Caco-2 (cell line): ENCODE measurements around the gene DYNC2LI1. TPM values are rescaled to one million over a fixed set of nuclear protein-coding genes. Genes with fewer than 3 reads are reported as not detected.
A peak's percentile ranks its signal among the peaks of the same experiment; 100 is the strongest.

ENCODE experiments used
- BruUV-seq: library from RNA; stranded (reverse); fragments of 400-500 nt; replicated peaks from 2 replicates; lab custom pipeline; 2021; lab: Mats Ljungman, UMichigan
- CTCF ChIA-PET: fragments of 300-600 bp; sonication (Branson Sonifier 250); formaldehyde crosslinking; loops from one replicate; lab custom pipeline; 2022; ENCODE audit warnings: antibody characterized with exemption; lab: Charles Lee
- POLR2A ChIA-PET: fragments of 300-600 bp; sonication (Branson Sonifier 250); formaldehyde crosslinking; loops from one replicate; lab custom pipeline; 2022; ENCODE audit warnings: antibody characterized with exemption; lab: Charles Lee
- DNase-seq, 2 experiments: peaks; one replicate each; pipeline versions ENCODE4 v3.0.0 to v3.0.0-alpha.2; 2020 to 2022
- H3K27me3 ChIP-seq: replicated peaks from 2 replicates; pipeline ENCODE4 v1.6.0; 2011; ENCODE audit warnings: low read length; ENCODE audit not compliant: control insufficient read depth, insufficient read depth
- H3K36me3 ChIP-seq: 2 replicates; pipeline ENCODE4 v1.5.1; 2011; ENCODE audit warnings: low read length; ENCODE audit not compliant: control insufficient read depth, insufficient read depth
- H3K4me1 ChIP-seq: fragments of 250-450 bp; sonication (Bioruptor Pico); 2 replicates; pipeline ENCODE4 v1.5.1; 2020; ENCODE audit warnings: mild to moderate bottlenecking
- H3K4me3 ChIP-seq: 2 replicates; pipeline ENCODE4 v1.5.1; 2011; ENCODE audit warnings: low read depth, mild to moderate bottlenecking, control low read depth, low read length
- H3K9me3 ChIP-seq: fragments of 250-450 bp; sonication (Bioruptor Pico); 2 replicates; pipeline ENCODE4 v1.5.1; 2020; ENCODE audit warnings: mild to moderate bottlenecking, moderate library complexity
- H3K27ac Mint-ChIP-seq: one replicate; pipeline ENCODE4 v1.8.0; 2022; ENCODE audit warnings: mixed read lengths; ENCODE audit not compliant: unreplicated experiment
- H3K27me3 Mint-ChIP-seq: one replicate; pipeline ENCODE4 v1.8.0; 2022; ENCODE audit warnings: mixed read lengths; ENCODE audit not compliant: insufficient read depth, unreplicated experiment
- H3K36me3 Mint-ChIP-seq: one replicate; pipeline ENCODE4 v1.8.0; 2022; ENCODE audit warnings: mild to moderate bottlenecking, mixed read lengths; ENCODE audit not compliant: insufficient read depth, unreplicated experiment
- H3K4me1 Mint-ChIP-seq: one replicate; pipeline ENCODE4 v1.8.0; 2022; ENCODE audit warnings: low read depth, mixed read lengths; ENCODE audit not compliant: unreplicated experiment
- H3K4me3 Mint-ChIP-seq: one replicate; pipeline ENCODE4 v1.8.0; 2022; ENCODE audit warnings: mild to moderate bottlenecking, moderate library complexity, mixed read lengths; ENCODE audit not compliant: unreplicated experiment
- H3K9me3 Mint-ChIP-seq: one replicate; pipeline ENCODE4 v1.8.0; 2022; ENCODE audit warnings: mixed read lengths; ENCODE audit not compliant: unreplicated experiment
- intact Hi-C: fragments of 100-400 bp; cut with micrococcal nuclease; formaldehyde crosslinking; loops from one replicate; pipeline ENCODE4 v1.10.0; 2022; ENCODE audit not compliant: unreplicated experiment
- total RNA-seq: library from RNA; stranded (reverse); gene quantifications from 2 replicates; pipeline ENCODE4 v1.2.3, GENCODE V29; 2022
- TF ChIP-seq, protein P1 (sequence below), 2 experiments: fragments of 200-600 bp in 1 of 2; IDR thresholded peaks; 1 replicate in 1 of 2; 2 replicates in 1 of 2; pipeline versions ENCODE4 v1.5.1 to v1.8.0; 2011 to 2022; ENCODE audit warnings: antibody characterized with exemption in 1 of 2, control low read depth in 1 of 2, inconsistent platforms in 1 of 2, low read depth in 1 of 2, low read length in 1 of 2, mild to moderate bottlenecking in 1 of 2, moderate library complexity in 1 of 2; ENCODE audit not compliant: insufficient read depth in 1 of 2, severe bottlenecking in 1 of 2, unreplicated experiment in 1 of 2

The DYNC2LI1 gene
- total RNA-seq, 1 experiment from 2014 or later: 8.3 TPM

DNA sequence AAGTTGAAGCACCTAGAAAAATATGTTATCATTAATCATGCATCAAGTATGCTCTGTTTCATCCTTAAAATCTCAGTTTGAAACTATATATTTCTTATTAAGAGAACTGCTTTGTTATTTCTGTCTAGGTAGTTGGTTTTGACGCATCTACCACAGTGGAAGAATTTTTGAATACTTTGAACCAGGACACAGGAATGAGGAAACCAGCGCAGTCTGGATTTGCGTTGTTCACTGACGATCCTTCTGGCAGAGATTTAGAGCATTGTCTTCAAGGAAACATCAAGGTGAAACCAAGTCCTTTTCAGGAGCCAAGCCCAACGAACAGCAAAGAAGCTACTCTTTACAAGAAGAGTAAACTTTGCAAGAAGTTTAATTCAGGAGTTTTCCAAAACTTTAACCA lies 30.1 kb upstream of the DYNC2LI1 start:
- no TSS peak for BruUV-seq
- Histone ChIP-seq H3K4me1 (peaks cover 26% of the 10 kb centered on the region), H3K27me3 (no peaks in the 10 kb centered on the region), H3K9me3 (no peaks in the 10 kb centered on the region), H3K4me3 (no peak overlapping the region), H3K36me3 (no peaks in the 10 kb centered on the region)
- TF ChIP-seq, protein P1, sequence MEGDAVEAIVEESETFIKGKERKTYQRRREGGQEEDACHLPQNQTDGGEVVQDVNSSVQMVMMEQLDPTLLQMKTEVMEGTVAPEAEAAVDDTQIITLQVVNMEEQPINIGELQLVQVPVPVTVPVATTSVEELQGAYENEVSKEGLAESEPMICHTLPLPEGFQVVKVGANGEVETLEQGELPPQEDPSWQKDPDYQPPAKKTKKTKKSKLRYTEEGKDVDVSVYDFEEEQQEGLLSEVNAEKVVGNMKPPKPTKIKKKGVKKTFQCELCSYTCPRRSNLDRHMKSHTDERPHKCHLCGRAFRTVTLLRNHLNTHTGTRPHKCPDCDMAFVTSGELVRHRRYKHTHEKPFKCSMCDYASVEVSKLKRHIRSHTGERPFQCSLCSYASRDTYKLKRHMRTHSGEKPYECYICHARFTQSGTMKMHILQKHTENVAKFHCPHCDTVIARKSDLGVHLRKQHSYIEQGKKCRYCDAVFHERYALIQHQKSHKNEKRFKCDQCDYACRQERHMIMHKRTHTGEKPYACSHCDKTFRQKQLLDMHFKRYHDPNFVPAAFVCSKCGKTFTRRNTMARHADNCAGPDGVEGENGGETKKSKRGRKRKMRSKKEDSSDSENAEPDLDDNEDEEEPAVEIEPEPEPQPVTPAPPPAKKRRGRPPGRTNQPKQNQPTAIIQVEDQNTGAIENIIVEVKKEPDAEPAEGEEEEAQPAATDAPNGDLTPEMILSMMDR (IDR thresholded peaks at IDR 0.05; ENCODE audit: insufficient read depth in 1 of 2, low read depth in 1 of 2, low read length in 1 of 2, severe bottlenecking in 1 of 2, unreplicated experiment in 1 of 2): no peak
- DNase-seq: no peak
- intact Hi-C loops: no loop called here
- Mint-ChIP-seq H3K27me3 (no peaks in the 10 kb centered on the region), H3K36me3 (no peaks in the 10 kb centered on the region), H3K9me3 (no peaks in the 10 kb centered on the region), H3K4me3 (no peak overlapping the region), H3K27ac (no peak overlapping the region), H3K4me1 (no peaks in the 10 kb centered on the region)
- CTCF ChIA-PET: no interaction called here
- POLR2A ChIA-PET: no interaction called here

DNA sequence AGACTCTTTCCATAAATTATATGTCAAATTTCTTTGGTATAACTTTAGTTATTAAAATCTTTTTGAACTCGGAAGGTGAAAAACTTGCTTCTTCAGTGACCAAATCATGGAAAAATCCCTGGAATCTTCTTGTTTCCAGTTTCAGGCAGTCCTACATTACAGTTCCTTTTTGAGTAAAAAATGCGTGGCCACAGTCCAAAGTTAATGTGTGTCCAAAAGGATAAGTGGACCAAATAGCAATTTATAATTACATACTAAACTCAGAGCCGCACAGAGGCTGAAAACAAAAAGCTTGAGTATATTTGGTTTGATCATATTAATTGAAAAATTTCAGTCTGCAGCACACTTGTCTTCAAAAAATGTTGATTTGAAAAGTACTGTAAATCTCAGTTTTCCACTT lies 28.4 kb upstream of the DYNC2LI1 start:
- peak overlapping the region; percentile 22 for H3K27ac Mint-ChIP-seq
- CTCF ChIA-PET: no interaction called here
- H3K27me3 ChIP-seq: no peaks in the 10 kb centered on the region
- H3K36me3 ChIP-seq: no peaks in the 10 kb centered on the region
- POLR2A ChIA-PET: no interaction called here
- H3K9me3 Mint-ChIP-seq: no peaks in the 10 kb centered on the region
- no peaks in the 10 kb centered on the region for H3K4me1 Mint-ChIP-seq
- no peaks in the 10 kb centered on the region for H3K9me3 ChIP-seq
- no peak overlapping the region for H3K4me3 ChIP-seq
- H3K4me1 ChIP-seq: peaks cover 26% of the 10 kb centered on the region
- H3K36me3 Mint-ChIP-seq: no peaks in the 10 kb centered on the region
- TF ChIP-seq, protein P1 (IDR thresholded peaks at IDR 0.05; ENCODE audit: insufficient read depth in 1 of 2, low read depth in 1 of 2, low read length in 1 of 2, severe bottlenecking in 1 of 2, unreplicated experiment in 1 of 2): no peak
- intact Hi-C loops: no loop called here
- peak in 1 of 2 experiments; percentile 10 for DNase-seq
- no TSS peak for BruUV-seq
- no peaks in the 10 kb centered on the region for H3K27me3 Mint-ChIP-seq
- no peak overlapping the region for H3K4me3 Mint-ChIP-seq

DNA sequence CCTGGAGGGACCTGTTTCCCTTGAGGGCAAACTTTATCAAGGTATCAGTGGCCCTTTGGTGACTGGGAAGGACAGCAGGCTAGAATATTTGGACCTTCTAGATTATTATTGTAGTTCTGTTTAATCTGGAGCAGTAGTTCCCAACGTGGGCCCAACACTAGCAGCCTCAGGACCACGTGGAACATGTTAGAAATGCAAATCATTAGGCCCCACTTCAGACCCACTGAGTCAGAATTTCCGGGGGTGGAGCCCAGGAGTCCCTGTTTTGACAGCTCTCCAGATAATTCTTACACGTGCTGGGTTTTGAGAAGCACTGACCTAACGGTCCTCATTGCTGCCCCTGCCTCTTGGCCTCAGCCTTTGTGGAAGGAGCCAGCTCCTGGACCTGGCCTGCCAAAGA lies 25.5 kb upstream of the DYNC2LI1 start:
- Mint-ChIP-seq H3K27ac (no peak overlapping the region), H3K4me3 (no peak overlapping the region), H3K4me1 (no peaks in the 10 kb centered on the region), H3K9me3 (no peaks in the 10 kb centered on the region), H3K27me3 (no peaks in the 10 kb centered on the region), H3K36me3 (no peaks in the 10 kb centered on the region)
- no peak for DNase-seq
- BruUV-seq: no TSS peak
- H3K9me3 ChIP-seq: no peaks in the 10 kb centered on the region
- ChIA-PET CTCF (no interaction called here), POLR2A (no interaction called here)
- intact Hi-C loops: no loop called here
- H3K4me1 ChIP-seq: peaks cover 26% of the 10 kb centered on the region
- TF ChIP-seq, protein P1 (IDR thresholded peaks at IDR 0.05; ENCODE audit: insufficient read depth in 1 of 2, low read depth in 1 of 2, low read length in 1 of 2, severe bottlenecking in 1 of 2, unreplicated experiment in 1 of 2): no peak
- H3K36me3 ChIP-seq: no peaks in the 10 kb centered on the region
- no peaks in the 10 kb centered on the region for H3K27me3 ChIP-seq
- no peak overlapping the region for H3K4me3 ChIP-seq
